ENCODE data around the gene ZEB2.

GRCh38 chr2:144357623-144358373, 162.1 kb downstream of the ZEB2 start:
- no peak for TF ChIP-seq POLR2A (IDR thresholded peaks at IDR 0.05)
- no peak for TF ChIP-seq CTCF (IDR thresholded peaks at IDR 0.05)
- TF ChIP-seq POLR2AphosphoS5 (IDR thresholded peaks at IDR 0.05): peak in 1 of 4 donors; percentile 40

Data from sigmoid colon (tissue), 4 donors.